HepG2 (cell line): Measurements from ENCODE around the gene ATM. TPM values are rescaled to one million over a fixed set of nuclear protein-coding genes. Genes with fewer than 3 reads are reported as not detected.
A peak's percentile ranks its signal among the peaks of the same experiment; 100 is the strongest.

Experiments used
- BORCS8-MEF2B ChIP-seq: sonication (generic); formaldehyde crosslinking; IDR thresholded peaks from 2 replicates; pipeline ENCODE4 v1.8.0; 2022; ENCODE audit warnings: mild to moderate bottlenecking, missing genetic modification reagents
- FOSL2 ChIP-seq: sonication (generic); formaldehyde crosslinking; IDR thresholded peaks from 2 replicates; pipeline ENCODE4 v1.4.0; 2020; ENCODE audit warnings: missing genetic modification reagents
- FOXC1 ChIP-seq: sonication (generic); formaldehyde crosslinking; IDR thresholded peaks from 2 replicates; pipeline ENCODE4 v1.8.0; 2022; ENCODE audit warnings: mild to moderate bottlenecking, missing genetic modification reagents, borderline replicate concordance
- GATAD2A ChIP-seq: IDR thresholded peaks from 2 replicates; pipeline ENCODE4 v1.6.1; 2016
- HOXD1 ChIP-seq: sonication (generic); formaldehyde crosslinking; IDR thresholded peaks from 2 replicates; pipeline ENCODE4 v1.5.0; 2020; ENCODE audit warnings: missing genetic modification reagents
- MXI1 ChIP-seq: IDR thresholded peaks from 3 replicates; pipeline ENCODE4 v1.6.1; 2012; ENCODE audit warnings: low read depth, low read length, inconsistent platforms, borderline replicate concordance
- NR2F6 ChIP-seq, 2 experiments: IDR thresholded peaks; 2 replicates each; pipeline ENCODE4 v1.6.1; 2016; ENCODE audit warnings: antibody characterized with exemption in 1 of 2, mild to moderate bottlenecking in 1 of 2
- SOX13 ChIP-seq, 3 experiments: fragments of 450-650 bp in 1 of 3; sonication (generic) in 1 of 3; formaldehyde crosslinking in 1 of 3; IDR thresholded peaks in 2 of 3; conservative IDR thresholded peaks in 1 of 3; 2 replicates each; pipeline versions ENCODE4 v1.5.0 to v1.6.1; 2016 to 2020; ENCODE audit warnings: antibody characterized with exemption in 1 of 3, mild to moderate bottlenecking in 1 of 3, missing compliant biosample characterization in 1 of 3, missing genetic modification reagents in 1 of 3, moderate library complexity in 1 of 3
- ZFP62 ChIP-seq: sonication (generic); formaldehyde crosslinking; IDR thresholded peaks from 2 replicates; pipeline ENCODE4 v1.4.0; 2020; ENCODE audit warnings: missing genetic modification reagents
- ZKSCAN8 ChIP-seq: IDR thresholded peaks from 2 replicates; pipeline ENCODE4 v1.6.1; 2016; ENCODE audit warnings: borderline replicate concordance, missing genetic modification reagents, missing compliant biosample characterization
- ZNF207 ChIP-seq: fragments of 450-650 bp; IDR thresholded peaks from 2 replicates; pipeline ENCODE4 v1.6.1; 2016; ENCODE audit warnings: antibody characterized with exemption, borderline replicate concordance
- ZNF549 ChIP-seq: sonication (generic); formaldehyde crosslinking; IDR thresholded peaks from 2 replicates; pipeline ENCODE4 v1.5.0; 2020; ENCODE audit warnings: missing genetic modification reagents
- polyA plus RNA-seq, 8 experiments: library from polyadenylated mRNA; depleted of rRNA in 3 of 8; stranded (reverse) in 7 of 8; unstranded in 1 of 8; fragments of >200 nt; fragmentation: Illumina TruSeq in 4 of 8; extraction: Trizol in 4 of 8; gene quantifications; 2 replicates each; pipeline versions ENCODE4 v1.2.1 to v1.2.3, GENCODE V29; 2011 to 2016; ENCODE audit warnings: low read depth in 4 of 8, missing spikeins in 1 of 8, mixed read lengths in 1 of 8; ENCODE audit not compliant: insufficient read depth in 1 of 8
- total RNA-seq, 5 experiments: library from RNA; depleted of rRNA; stranded (reverse); fragments of >200 nt; fragmentation: Illumina TruSeq; extraction: Trizol; gene quantifications; 2 replicates each; pipeline ENCODE4 v1.2.3, GENCODE V29; 2016; ENCODE audit warnings: low read depth in 1 of 5
- TF ChIP-seq, protein P1 (sequence below): sonication (generic); formaldehyde crosslinking; IDR thresholded peaks from 2 replicates; pipeline ENCODE4 v1.4.0; 2020; ENCODE audit warnings: mild to moderate bottlenecking, missing genetic modification reagents
- TF ChIP-seq, protein P2 (sequence below): sonication (generic); formaldehyde crosslinking; conservative IDR thresholded peaks from 2 replicates; pipeline ENCODE4 v1.4.0; 2020; ENCODE audit warnings: mild to moderate bottlenecking, missing genetic modification reagents, moderate library complexity
- TF ChIP-seq, protein P3 (sequence below): sonication (generic); formaldehyde crosslinking; IDR thresholded peaks from 2 replicates; pipeline ENCODE4 v1.4.0; 2020; ENCODE audit warnings: missing genetic modification reagents, borderline replicate concordance
- TF ChIP-seq, protein P4 (sequence below): IDR thresholded peaks from 2 replicates; pipeline ENCODE4 v1.6.1; 2016; ENCODE audit warnings: mild to moderate bottlenecking

The ATM gene
- total and polyA plus RNA-seq, 2 of the 13 experiments (the other 11 are each of a cell fraction or from before 2014, with no cell fraction given) = 40.0 to 71.6 TPM

DNA sequence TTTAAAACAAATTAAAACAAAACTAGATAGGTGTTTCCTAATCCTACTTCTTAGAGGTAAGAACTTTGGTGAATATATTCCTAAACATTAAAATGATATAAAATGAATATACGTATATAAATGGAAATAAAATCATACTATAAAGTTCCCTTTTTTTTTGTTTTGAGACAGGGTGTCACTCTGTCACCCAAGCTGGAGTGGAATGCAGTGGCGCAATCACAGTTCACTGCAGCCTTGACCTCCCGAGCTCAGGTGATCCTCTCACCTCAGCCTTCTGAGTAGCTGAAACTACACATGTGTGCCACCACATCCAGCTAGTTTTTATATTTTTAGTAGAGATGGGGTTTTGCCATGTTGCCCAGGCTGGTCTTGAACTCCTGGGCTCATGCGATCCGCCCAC is 45.3 kb upstream of the ATM start (continued):
- no peak for TF ChIP-seq HOXD1 (CRISPR knock-in tag)
- no peak for TF ChIP-seq SOX13 (IDR thresholded peaks at IDR 0.05)
- peak in 1 of 2 experiments; percentile 26; a peak in 1 of 4 replicates for TF ChIP-seq SOX13 (CRISPR knock-in tag; conservative IDR thresholded peaks at IDR 0.05 in 1 of 2, IDR thresholded peaks at IDR 0.05 in 1 of 2)
- no peak for TF ChIP-seq ZNF549 (CRISPR knock-in tag)
- no peak for TF ChIP-seq FOXC1 (CRISPR knock-in tag)
- TF ChIP-seq, protein P1, sequence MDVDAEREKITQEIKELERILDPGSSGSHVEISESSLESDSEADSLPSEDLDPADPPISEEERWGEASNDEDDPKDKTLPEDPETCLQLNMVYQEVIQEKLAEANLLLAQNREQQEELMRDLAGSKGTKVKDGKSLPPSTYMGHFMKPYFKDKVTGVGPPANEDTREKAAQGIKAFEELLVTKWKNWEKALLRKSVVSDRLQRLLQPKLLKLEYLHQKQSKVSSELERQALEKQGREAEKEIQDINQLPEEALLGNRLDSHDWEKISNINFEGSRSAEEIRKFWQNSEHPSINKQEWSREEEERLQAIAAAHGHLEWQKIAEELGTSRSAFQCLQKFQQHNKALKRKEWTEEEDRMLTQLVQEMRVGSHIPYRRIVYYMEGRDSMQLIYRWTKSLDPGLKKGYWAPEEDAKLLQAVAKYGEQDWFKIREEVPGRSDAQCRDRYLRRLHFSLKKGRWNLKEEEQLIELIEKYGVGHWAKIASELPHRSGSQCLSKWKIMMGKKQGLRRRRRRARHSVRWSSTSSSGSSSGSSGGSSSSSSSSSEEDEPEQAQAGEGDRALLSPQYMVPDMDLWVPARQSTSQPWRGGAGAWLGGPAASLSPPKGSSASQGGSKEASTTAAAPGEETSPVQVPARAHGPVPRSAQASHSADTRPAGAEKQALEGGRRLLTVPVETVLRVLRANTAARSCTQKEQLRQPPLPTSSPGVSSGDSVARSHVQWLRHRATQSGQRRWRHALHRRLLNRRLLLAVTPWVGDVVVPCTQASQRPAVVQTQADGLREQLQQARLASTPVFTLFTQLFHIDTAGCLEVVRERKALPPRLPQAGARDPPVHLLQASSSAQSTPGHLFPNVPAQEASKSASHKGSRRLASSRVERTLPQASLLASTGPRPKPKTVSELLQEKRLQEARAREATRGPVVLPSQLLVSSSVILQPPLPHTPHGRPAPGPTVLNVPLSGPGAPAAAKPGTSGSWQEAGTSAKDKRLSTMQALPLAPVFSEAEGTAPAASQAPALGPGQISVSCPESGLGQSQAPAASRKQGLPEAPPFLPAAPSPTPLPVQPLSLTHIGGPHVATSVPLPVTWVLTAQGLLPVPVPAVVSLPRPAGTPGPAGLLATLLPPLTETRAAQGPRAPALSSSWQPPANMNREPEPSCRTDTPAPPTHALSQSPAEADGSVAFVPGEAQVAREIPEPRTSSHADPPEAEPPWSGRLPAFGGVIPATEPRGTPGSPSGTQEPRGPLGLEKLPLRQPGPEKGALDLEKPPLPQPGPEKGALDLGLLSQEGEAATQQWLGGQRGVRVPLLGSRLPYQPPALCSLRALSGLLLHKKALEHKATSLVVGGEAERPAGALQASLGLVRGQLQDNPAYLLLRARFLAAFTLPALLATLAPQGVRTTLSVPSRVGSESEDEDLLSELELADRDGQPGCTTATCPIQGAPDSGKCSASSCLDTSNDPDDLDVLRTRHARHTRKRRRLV (CRISPR knock-in tag) = no peak
- TF ChIP-seq, protein P2, sequence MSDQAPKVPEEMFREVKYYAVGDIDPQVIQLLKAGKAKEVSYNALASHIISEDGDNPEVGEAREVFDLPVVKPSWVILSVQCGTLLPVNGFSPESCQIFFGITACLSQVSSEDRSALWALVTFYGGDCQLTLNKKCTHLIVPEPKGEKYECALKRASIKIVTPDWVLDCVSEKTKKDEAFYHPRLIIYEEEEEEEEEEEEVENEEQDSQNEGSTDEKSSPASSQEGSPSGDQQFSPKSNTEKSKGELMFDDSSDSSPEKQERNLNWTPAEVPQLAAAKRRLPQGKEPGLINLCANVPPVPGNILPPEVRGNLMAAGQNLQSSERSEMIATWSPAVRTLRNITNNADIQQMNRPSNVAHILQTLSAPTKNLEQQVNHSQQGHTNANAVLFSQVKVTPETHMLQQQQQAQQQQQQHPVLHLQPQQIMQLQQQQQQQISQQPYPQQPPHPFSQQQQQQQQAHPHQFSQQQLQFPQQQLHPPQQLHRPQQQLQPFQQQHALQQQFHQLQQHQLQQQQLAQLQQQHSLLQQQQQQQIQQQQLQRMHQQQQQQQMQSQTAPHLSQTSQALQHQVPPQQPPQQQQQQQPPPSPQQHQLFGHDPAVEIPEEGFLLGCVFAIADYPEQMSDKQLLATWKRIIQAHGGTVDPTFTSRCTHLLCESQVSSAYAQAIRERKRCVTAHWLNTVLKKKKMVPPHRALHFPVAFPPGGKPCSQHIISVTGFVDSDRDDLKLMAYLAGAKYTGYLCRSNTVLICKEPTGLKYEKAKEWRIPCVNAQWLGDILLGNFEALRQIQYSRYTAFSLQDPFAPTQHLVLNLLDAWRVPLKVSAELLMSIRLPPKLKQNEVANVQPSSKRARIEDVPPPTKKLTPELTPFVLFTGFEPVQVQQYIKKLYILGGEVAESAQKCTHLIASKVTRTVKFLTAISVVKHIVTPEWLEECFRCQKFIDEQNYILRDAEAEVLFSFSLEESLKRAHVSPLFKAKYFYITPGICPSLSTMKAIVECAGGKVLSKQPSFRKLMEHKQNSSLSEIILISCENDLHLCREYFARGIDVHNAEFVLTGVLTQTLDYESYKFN (CRISPR knock-in tag) = peak; percentile 41
- TF ChIP-seq, protein P3, sequence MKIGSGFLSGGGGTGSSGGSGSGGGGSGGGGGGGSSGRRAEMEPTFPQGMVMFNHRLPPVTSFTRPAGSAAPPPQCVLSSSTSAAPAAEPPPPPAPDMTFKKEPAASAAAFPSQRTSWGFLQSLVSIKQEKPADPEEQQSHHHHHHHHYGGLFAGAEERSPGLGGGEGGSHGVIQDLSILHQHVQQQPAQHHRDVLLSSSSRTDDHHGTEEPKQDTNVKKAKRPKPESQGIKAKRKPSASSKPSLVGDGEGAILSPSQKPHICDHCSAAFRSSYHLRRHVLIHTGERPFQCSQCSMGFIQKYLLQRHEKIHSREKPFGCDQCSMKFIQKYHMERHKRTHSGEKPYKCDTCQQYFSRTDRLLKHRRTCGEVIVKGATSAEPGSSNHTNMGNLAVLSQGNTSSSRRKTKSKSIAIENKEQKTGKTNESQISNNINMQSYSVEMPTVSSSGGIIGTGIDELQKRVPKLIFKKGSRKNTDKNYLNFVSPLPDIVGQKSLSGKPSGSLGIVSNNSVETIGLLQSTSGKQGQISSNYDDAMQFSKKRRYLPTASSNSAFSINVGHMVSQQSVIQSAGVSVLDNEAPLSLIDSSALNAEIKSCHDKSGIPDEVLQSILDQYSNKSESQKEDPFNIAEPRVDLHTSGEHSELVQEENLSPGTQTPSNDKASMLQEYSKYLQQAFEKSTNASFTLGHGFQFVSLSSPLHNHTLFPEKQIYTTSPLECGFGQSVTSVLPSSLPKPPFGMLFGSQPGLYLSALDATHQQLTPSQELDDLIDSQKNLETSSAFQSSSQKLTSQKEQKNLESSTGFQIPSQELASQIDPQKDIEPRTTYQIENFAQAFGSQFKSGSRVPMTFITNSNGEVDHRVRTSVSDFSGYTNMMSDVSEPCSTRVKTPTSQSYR = no peak
- TF ChIP-seq GATAD2A (CRISPR knock-in tag) = peak; percentile 37; the same call in 1 of the 2 replicates
- peak; percentile 81 for TF ChIP-seq NR2F6 (IDR thresholded peaks at IDR 0.05)
- peak; percentile 93 for TF ChIP-seq NR2F6 (CRISPR knock-in tag; IDR thresholded peaks at IDR 0.05)
- TF ChIP-seq ZNF207 = no peak
- 0 out of 2 replicates have a peak, but pooled peaks have one; percentile 12 for TF ChIP-seq FOSL2 (CRISPR knock-in tag)
- TF ChIP-seq ZFP62 (CRISPR knock-in tag) = no peak
- TF ChIP-seq BORCS8-MEF2B (CRISPR knock-in tag) = no peak
- TF ChIP-seq, protein P4, sequence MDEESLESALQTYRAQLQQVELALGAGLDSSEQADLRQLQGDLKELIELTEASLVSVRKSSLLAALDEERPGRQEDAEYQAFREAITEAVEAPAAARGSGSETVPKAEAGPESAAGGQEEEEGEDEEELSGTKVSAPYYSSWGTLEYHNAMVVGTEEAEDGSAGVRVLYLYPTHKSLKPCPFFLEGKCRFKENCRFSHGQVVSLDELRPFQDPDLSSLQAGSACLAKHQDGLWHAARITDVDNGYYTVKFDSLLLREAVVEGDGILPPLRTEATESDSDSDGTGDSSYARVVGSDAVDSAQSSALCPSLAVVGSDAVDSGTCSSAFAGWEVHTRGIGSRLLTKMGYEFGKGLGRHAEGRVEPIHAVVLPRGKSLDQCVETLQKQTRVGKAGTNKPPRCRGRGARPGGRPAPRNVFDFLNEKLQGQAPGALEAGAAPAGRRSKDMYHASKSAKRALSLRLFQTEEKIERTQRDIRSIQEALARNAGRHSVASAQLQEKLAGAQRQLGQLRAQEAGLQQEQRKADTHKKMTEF (CRISPR knock-in tag) = peak; percentile 18; the same call in 1 of the 2 replicates
- no peak for TF ChIP-seq ZKSCAN8
- no peak for TF ChIP-seq MXI1
